GM21619 (cell line): ENCODE results near the gene SLC9A1.
A peak's percentile ranks its signal among the peaks of the same experiment; 100 is the strongest.
"Not testable (repeated sequence)": the region's sequence is repeated elsewhere in the genome, so short reads cannot be mapped to it uniquely, and the experiment has no call there.

Experiments
- ATAC-seq: cut with Tn5 transposase; IDR thresholded peaks from one replicate; pipeline ENCODE4 v1.9.1; 2021; ENCODE audit not compliant: unreplicated experiment

The SLC9A1 gene

DNA sequence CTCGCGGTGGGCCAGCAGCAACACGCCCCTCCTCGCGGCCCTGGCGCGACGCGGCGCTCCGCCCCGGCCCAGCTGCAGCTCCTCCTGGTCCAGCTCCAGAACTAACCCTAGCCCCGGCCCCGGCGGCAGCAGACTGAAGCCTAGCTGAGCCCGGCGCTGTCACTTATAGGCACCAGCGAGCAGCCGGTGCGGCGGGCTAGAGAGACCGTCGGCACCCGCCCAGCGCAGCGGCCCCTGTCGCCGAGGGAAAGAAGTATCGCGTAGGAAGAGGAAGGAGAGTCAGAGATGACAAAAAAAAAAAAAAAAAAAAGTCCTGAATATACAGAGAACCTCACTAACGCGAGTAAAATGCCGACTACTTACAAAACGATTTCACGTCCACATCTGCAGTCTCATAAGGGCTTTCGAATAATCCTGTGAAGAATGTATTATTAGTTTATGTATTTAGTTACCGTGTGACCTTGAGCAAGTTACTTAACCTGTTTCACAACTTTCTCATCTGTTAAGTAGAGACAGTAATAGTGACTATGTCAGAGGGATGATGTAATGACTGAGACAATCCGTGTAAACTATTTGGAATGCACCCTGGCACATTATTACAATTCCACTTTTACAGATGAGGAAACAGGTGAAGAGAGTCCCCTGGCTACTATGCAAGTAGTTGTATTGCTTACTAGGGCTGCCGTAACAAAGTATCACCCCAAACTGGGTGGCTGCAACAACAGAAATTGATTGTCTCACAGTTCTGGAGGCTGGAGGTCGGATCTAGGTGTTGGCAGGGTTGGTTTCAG is at the start of gene SLC9A1:
Gene SLC9A1, minus strand, starts transcription at position 135 of the 791 bp plus-strand sequence. CDS start 791 bp downstream, outside the sequence.
- peak; percentile 82 for ATAC-seq

- ATAC-seq = no peak
Measured at GRCh38 chr1:27203946-27204345, 49.0 kb upstream of the SLC9A1 start.

GRCh38 chr1:27201295-27201694 is 46.4 kb upstream of the SLC9A1 start:
- ATAC-seq = no peak

DNA sequence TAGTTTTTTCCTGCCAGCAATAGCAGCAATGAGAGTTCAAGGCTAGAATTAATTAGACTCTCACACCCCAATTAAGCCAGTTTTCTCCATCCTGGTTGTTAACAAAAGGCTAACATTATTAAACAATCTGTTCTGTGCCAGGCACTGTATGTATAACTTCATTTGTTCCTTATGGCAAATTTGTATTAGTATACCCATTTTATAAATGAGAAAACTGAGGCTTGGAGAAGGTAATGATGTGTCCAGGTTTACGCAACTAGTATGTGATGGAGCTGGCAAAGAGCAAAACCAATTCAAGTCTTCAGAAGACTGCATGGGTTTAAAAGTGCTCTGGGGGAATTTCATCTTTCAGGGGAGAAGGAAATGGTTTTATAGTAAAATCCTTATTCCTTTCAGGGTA is 38.3 kb upstream of the SLC9A1 start:
- ATAC-seq = no peak

GRCh38 chr1:27192039-27192529 is 37.2 kb upstream of the SLC9A1 start:
- ATAC-seq = no peak

DNA sequence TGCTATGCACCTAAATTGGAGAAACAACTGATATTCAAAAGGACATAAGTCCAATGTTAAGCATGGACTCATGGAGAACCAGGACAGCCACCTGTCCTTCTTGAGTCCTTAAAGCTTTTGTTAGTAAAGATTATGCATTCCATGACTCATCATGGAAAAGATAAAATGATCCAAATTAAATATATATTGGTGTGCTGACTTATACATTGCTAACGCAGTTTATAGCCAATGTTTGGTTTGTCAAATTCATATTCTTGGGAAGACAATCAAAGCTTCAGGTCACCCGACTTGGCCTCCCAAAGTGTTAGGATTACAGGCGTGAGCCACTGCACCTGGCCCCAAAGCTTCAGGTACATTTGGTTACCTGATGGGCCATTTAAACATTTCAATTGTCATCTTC is 29.7 kb upstream of the SLC9A1 start:
- not testable (repeated sequence) for ATAC-seq

DNA sequence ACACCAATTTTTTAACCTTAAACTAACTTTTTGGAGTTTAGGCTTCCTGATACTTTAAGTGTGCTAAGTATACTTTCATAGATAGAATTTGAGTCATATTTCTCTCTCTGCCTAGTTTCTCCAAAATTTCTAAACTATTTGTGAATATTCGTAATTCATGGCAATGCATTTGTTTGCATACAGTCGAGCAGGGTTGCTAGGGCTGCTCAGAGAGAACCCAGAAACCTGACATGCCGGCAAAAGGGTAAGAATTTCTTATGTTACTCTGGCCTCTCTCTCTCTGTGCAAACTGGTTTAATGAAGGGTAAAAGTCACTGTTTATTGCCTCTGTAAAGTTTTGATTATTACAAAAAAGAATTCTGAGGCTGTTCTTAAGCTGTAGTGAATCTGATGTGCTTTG is 25.1 kb upstream of the SLC9A1 start:
- no peak for ATAC-seq

DNA sequence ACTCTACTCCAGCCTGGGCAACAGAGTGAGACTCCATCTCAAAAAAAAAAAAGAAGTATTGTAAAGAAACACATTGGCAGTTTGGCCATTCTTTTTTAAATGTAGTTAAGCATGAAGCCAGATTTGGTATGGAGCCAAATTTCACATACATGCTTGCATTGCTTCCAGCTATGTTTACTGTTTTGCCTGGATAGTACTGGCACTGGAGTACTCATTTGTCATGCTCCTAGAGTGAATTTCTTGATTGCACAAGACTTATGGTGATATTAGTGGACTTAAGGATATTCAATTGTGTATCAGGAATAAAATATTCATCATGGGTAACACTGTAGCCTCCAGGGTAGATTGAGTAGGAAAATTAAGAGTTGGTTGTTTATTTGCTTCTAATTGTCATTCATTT is 24.5 kb upstream of the SLC9A1 start:
- ATAC-seq = no peak

- no peak for ATAC-seq
Measured at GRCh38 chr1:27176954-27177353, 22.0 kb upstream of the SLC9A1 start.

- no peak for ATAC-seq
Measured at GRCh38 chr1:27176323-27176722, 21.4 kb upstream of the SLC9A1 start.

GRCh38 chr1:27172992-27173391 is 18.1 kb upstream of the SLC9A1 start:
- not testable (repeated sequence) for ATAC-seq

DNA sequence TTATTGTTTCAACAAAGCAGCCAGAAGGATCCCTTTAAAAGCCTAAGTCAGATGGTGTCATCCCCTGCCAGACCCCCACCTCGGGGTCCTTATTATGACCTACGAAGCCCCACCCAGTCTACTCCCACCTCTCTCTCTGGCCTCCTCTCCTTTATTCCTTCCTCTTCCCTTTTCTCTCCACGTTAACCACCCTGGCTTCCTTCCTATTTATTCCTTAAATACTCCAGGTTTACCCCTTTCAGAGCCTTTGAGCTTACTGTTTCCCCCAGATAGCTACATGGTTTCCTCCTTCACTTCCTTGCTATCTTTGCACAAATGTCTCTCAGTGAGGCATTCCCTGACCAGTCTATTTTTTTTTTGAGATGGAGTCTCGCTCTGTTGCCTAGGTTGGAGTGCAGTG is 12.0 kb upstream of the SLC9A1 start:
- ATAC-seq = no peak

- ATAC-seq = no peak
Measured at GRCh38 chr1:27166351-27166802, 11.5 kb upstream of the SLC9A1 start.

GRCh38 chr1:27163093-27163492 is 8.2 kb upstream of the SLC9A1 start:
- ATAC-seq = no peak

- ATAC-seq = no peak
Measured at GRCh38 chr1:27162090-27162489, 7.2 kb upstream of the SLC9A1 start.

DNA sequence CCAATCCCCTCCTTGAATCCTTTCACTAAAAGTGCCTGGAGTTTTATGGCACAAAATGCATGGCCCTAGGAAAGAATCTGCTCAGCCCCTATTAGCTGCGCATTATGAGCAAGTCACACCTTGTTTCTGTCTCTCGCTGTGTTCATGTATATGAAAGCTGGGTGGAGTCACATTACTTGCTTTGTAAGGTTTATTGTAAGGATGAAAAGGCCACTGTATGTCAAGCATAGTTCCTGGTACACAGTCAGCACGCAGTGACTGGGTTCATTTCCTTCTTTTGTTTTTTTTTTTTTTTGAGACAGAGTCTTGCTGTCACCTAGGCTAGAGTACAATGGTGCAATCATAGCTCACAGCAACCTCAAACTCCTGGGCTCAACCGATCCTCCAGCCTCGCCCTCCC is 6.7 kb upstream of the SLC9A1 start:
- peak; percentile 57 for ATAC-seq

GRCh38 chr1:27157194-27157593 is 2.3 kb upstream of the SLC9A1 start:
- no peak for ATAC-seq

DNA sequence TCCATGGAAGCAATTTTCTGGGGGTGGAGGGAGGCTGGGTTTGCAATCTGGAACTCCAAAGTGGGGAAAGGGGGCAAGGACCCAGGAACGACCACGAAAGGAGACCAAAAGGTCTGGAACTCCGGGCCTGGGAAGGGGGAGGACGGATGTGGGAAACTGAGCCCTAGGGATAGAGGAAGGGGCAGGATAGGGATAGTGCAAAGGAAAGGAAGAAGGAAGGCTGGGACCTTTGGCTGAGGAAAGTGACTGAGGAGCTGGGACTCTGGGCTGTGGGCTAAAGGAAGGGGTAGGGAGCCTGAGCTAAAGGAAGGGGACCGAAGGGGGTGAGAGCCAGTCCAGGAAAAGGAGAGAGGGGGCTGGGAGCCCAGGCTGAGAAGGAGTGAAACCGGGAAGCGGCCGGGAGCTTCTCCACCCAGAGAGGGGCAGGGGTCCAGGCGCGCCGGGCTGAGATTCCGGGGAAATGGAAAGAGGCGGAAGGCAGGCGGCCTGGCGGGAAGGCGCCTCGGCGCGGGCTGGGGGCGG is 395 bp downstream of the SLC9A1 start:
- ATAC-seq = peak; percentile 17

DNA sequence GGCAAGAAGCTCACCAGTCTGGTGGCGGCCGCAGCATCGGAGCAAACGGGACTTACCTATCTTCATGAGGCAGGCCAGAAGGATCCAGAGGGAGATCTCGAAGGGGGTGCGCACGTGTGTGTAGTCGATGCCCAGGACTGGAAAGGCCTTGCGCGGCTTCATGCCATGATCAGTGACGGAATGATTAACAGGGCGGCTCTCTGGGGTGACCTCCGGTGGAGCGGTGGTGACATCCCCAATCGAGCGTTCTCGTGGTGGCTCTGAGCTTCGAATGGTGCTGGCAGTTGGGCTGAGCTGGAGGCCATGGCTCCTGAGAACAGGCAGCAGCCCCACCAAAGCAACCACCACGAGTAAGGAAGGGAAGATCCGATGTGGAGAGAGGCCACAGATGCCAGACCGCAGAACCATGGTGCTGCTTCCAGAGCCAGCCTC is 982 bp downstream of the SLC9A1 start:
- ATAC-seq = no peak

- no peak for ATAC-seq
Measured at GRCh38 chr1:27153549-27153886, 1.4 kb downstream of the SLC9A1 start.

DNA sequence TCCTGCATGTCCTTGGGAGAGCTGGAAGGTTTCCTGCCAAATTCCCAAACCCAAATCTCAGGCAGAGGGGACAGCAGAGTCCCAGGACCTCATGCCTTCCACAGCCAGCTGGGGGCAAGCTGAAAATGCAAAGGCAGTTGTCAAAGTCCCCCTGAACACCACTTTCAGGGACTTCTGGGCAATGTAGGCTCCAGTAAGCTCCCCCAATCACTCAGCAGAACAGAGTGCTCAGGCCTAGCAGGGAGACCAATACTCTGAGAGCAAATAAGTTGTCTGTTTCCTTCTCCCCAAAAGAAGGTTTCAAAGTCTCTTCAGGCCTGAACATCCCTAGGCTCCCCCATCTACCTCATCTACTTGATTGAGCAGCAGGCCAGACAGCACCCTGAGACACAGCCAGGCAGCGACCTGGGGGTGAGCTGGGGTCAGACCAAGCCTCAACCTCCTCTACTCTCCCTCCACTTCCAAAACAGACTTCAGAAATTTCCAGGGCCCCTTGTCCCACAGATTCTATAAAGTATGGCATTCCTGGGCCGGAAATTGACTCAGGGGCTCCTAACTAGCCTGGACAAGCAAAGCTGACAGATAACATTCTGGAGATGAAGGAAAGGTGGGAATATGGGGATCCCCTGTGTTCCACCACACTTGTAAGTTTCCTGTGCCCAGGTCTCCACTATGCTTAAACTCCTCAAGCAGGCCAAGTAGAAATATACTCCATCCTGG is 1.9 kb downstream of the SLC9A1 start:
- no peak for ATAC-seq
